Astrocyte (in vitro differentiated cells and primary cell): ENCODE data around the gene DNAJC17. TPM values are rescaled to one million over a fixed set of nuclear protein-coding genes. Genes with fewer than 3 reads are reported as not detected.

Experiments used
- DNase-seq: peaks from one replicate; pipeline ENCODE4 v3.0.0-alpha.2; 2010; ENCODE audit warnings: low read depth
- FAIRE-seq: peaks from 2 replicates; lab custom pipeline; 2011; peaks lifted over from hg19 to GRCh38; lab: Jason Lieb, UNC
- H2AFZ ChIP-seq: 2 replicates; pipeline ENCODE4 v1.6.0; 2012; ENCODE audit warnings: low read depth, low read length, inconsistent platforms
- H3K27ac ChIP-seq: 2 replicates; pipeline ENCODE4 v1.5.1; 2011; ENCODE audit warnings: low read depth, low read length, inconsistent platforms
- H3K27me3 ChIP-seq: 2 replicates; pipeline ENCODE4 v1.6.0; 2011; ENCODE audit warnings: low read length, inconsistent platforms; ENCODE audit not compliant: insufficient read depth
- H3K36me3 ChIP-seq: 2 replicates; pipeline ENCODE4 v1.5.1; 2011; ENCODE audit warnings: low read length, inconsistent platforms; ENCODE audit not compliant: insufficient read depth
- H3K4me1 ChIP-seq: 2 replicates; pipeline ENCODE4 v1.5.1; 2011; ENCODE audit warnings: low read length, inconsistent platforms; ENCODE audit not compliant: insufficient read depth
- H3K4me2 ChIP-seq: 2 replicates; pipeline ENCODE4 v1.6.0; 2012; ENCODE audit warnings: low read length, inconsistent platforms
- H3K4me3 ChIP-seq: 2 replicates; pipeline ENCODE4 v1.5.1; 2011; ENCODE audit warnings: low read depth, mild to moderate bottlenecking, low read length, inconsistent platforms; ENCODE audit not compliant: insufficient read depth
- H3K79me2 ChIP-seq: 2 replicates; pipeline ENCODE4 v1.6.0; 2012; ENCODE audit warnings: mild to moderate bottlenecking, low read length, inconsistent platforms; ENCODE audit not compliant: insufficient read depth
- H3K9ac ChIP-seq: 2 replicates; pipeline ENCODE4 v1.6.0; 2012; ENCODE audit warnings: mild to moderate bottlenecking, low read length, inconsistent platforms
- H3K9me3 ChIP-seq: 2 replicates; pipeline ENCODE4 v1.5.1; 2012; ENCODE audit warnings: low read depth, mild to moderate bottlenecking, low read length, inconsistent platforms; ENCODE audit not compliant: insufficient read depth
- H4K20me1 ChIP-seq: 2 replicates; pipeline ENCODE4 v1.6.0; 2012; ENCODE audit warnings: low read length, inconsistent platforms; ENCODE audit not compliant: insufficient read depth
- H3K27ac Mint-ChIP-seq: one replicate; pipeline ENCODE4 v1.8.0; 2021; ENCODE audit warnings: mild to moderate bottlenecking, mixed read lengths; ENCODE audit not compliant: unreplicated experiment
- H3K27me3 Mint-ChIP-seq: one replicate; pipeline ENCODE4 v1.8.0; 2021; ENCODE audit warnings: low read depth, mixed read lengths; ENCODE audit not compliant: unreplicated experiment
- H3K36me3 Mint-ChIP-seq: one replicate; pipeline ENCODE4 v1.8.0; 2021; ENCODE audit warnings: low read depth, mixed read lengths; ENCODE audit not compliant: unreplicated experiment
- H3K4me1 Mint-ChIP-seq: one replicate; pipeline ENCODE4 v1.8.0; 2021; ENCODE audit warnings: low read depth, mixed read lengths; ENCODE audit not compliant: unreplicated experiment
- H3K4me3 Mint-ChIP-seq: one replicate; pipeline ENCODE4 v1.8.0; 2021; ENCODE audit warnings: mild to moderate bottlenecking, moderate library complexity, mixed read lengths; ENCODE audit not compliant: unreplicated experiment
- H3K9me3 Mint-ChIP-seq: one replicate; pipeline ENCODE4 v1.8.0; 2021; ENCODE audit warnings: mild to moderate bottlenecking, mixed read lengths; ENCODE audit not compliant: unreplicated experiment
- CTCF ChIP-seq: IDR thresholded peaks from 2 replicates; pipeline ENCODE4 v1.5.1; 2011; ENCODE audit warnings: low read depth, mild to moderate bottlenecking, inconsistent platforms, low read length, moderate library complexity; ENCODE audit not compliant: insufficient read depth
- EZH2 ChIP-seq: IDR thresholded peaks from 2 replicates; pipeline ENCODE4 v1.6.1; 2012; ENCODE audit warnings: mild to moderate bottlenecking, low read length, inconsistent platforms; ENCODE audit not compliant: insufficient read depth
- total RNA-seq: library from RNA; stranded (reverse); gene quantifications from 2 replicates; pipeline ENCODE4 v1.2.1, GENCODE V29; 2021

Gene DNAJC17
- total RNA-seq, 1 donor from 2014 or later, result 21.0 TPM

GRCh38 chr15:40766194-40766815, 41.0 kb downstream of the DNAJC17 start:
- no peaks in the 10 kb centered on the region for H3K9me3 ChIP-seq
- no peak overlapping the region for H3K27ac ChIP-seq
- FAIRE-seq (no peak), DNase-seq (no peak)
- no peak overlapping the region for H2AFZ ChIP-seq
- H3K79me2 ChIP-seq, result no peaks in the 10 kb centered on the region
- no peak overlapping the region for H3K4me3 ChIP-seq
- H3K4me1 Mint-ChIP-seq, result peaks cover 21% of the 10 kb centered on the region
- H4K20me1 ChIP-seq, result peaks cover 46% of the 10 kb centered on the region
- H3K4me3 Mint-ChIP-seq, result no peak overlapping the region
- H3K4me1 ChIP-seq, result peaks cover 59% of the 10 kb centered on the region
- no peaks in the 10 kb centered on the region for H3K27me3 Mint-ChIP-seq
- H3K36me3 ChIP-seq, result no peaks in the 10 kb centered on the region
- peak overlapping the region; percentile 42 for H3K4me2 ChIP-seq
- no peaks in the 10 kb centered on the region for H3K36me3 Mint-ChIP-seq
- no peak overlapping the region for H3K27ac Mint-ChIP-seq
- no peaks in the 10 kb centered on the region for H3K27me3 ChIP-seq
- H3K9me3 Mint-ChIP-seq, result no peaks in the 10 kb centered on the region
- TF ChIP-seq CTCF (no peak), EZH2 (no peak)
- no peak overlapping the region for H3K9ac ChIP-seq

GRCh38 chr15:40764629-40765103, 42.6 kb downstream of the DNAJC17 start:
- Histone ChIP-seq H3K9me3 (no peaks in the 10 kb centered on the region), H4K20me1 (peaks cover 36% of the 10 kb centered on the region), H3K27me3 (no peaks in the 10 kb centered on the region), H3K27ac (no peak overlapping the region), H2AFZ (no peak overlapping the region), H3K79me2 (no peaks in the 10 kb centered on the region), H3K4me2 (peak overlapping the region; percentile 95), H3K9ac (peak overlapping the region; percentile 59), H3K4me3 (peak overlapping the region; percentile 52), H3K36me3 (no peaks in the 10 kb centered on the region), H3K4me1 (peaks cover 53% of the 10 kb centered on the region)
- H3K4me1 Mint-ChIP-seq, result peaks cover 16% of the 10 kb centered on the region
- no peaks in the 10 kb centered on the region for H3K27me3 Mint-ChIP-seq
- DNase-seq, result no peak
- TF ChIP-seq EZH2 (no peak), CTCF (no peak)
- FAIRE-seq, result no peak
- H3K27ac Mint-ChIP-seq, result peak overlapping the region; percentile 81
- no peaks in the 10 kb centered on the region for H3K9me3 Mint-ChIP-seq
- peak overlapping the region; percentile 45 for H3K4me3 Mint-ChIP-seq
- H3K36me3 Mint-ChIP-seq, result no peaks in the 10 kb centered on the region
